ENCODE results near the gene ZBED5.

GRCh38 chr11:10813945-10814344, 43.9 kb downstream of the ZBED5 start:
- TF ChIP-seq CTCF (IDR thresholded peaks at IDR 0.05) (no peak), POLR2A (IDR thresholded peaks at IDR 0.05) (no peak), POLR2AphosphoS5 (IDR thresholded peaks at IDR 0.05) (no peak)

Data from suprapubic skin (tissue), 4 donors.